HG03159 (cell line): Measurements from ENCODE around the gene TMOD1.

ENCODE experiments used
- ATAC-seq: cut with Tn5 transposase; IDR thresholded peaks from one replicate; pipeline ENCODE4 v1.9.1; 2021; ENCODE audit warnings: mild to moderate bottlenecking, moderate library complexity; ENCODE audit not compliant: unreplicated experiment

Gene TMOD1

GRCh38 chr9:97629156-97629555 is 127.7 kb downstream of the TMOD1 start:
- ATAC-seq, result no peak

- ATAC-seq, result no peak
Measured at GRCh38 chr9:97630591-97630990, 129.1 kb downstream of the TMOD1 start.

DNA sequence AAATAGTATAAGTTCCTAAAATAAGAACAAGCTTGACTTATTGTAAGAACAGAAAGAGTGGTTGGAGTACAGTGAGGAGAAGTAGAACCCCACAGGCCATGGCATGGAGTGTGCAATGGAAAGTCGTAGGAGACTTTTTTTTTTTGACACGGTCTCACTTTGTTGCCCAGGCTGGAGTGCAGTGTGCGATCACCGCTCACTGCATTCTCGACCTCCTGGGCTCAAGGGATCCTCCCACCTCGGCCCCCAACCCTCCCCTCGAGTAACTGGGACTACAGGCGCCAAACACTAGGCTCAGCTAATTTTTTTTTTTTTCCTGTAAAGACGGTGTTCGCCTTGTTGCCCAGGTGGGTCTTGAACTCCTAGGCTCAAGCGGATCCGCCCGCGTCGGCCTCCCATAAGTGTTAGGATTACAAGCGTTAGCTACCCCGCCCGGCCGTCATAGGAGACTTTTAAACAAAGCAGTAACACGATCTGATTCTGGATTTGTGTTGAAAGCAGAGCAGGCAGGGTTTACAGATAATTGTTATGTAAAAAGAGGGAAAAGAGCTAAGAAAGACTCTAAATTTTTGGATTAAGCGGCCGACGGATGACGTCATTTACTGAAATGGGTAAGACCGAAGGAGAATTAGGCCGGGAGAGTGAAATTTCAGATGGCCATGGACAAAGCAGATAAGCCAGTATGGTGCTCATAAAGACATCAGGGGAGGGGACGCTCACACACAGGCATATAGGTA is 130.9 kb downstream of the TMOD1 start:
- peak; percentile 6 for ATAC-seq

DNA sequence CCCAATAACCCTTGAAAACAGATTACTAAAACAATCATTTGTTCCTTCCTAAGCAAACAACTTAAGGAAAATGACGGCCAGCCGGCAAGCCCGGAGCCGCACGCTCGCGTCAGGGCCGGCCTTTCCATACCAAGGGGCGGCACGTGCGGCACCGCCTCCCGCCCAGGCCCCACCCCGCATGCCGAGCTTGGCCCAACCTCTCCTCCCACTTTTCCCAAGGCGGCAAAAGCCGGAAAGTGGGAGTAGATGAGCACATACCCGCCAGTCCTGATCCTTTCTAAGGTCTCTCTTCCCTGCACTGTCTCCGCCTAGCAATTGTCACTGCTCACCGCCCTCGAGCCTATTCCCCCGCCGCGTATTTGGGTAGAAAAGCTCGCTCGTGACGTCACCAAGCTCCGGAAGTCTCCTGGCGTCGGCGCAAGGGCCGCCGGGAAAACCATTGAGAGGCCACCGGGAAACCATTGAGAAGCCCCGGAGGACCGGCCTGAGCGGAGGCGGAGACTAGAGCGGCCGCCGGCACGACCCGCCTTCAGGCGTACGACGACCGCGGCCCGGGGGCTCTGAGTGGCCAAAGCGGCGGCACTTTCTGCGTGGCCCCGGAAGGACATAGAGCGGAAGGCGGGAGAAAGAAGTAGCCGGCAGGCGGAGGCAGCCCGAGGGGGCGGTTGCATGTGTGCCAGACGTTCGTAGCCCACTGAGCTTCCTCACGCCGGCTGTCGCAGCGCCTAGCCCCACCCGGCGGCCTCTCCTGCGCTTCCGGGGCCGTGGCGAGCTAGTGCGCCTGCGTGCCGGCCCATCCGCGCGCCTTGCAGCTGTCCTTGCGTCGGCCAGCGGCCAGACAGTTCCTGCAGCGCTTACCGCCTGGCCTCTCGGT is 131.8 kb downstream of the TMOD1 start, which contains the start of the genes NCBP1 and TSTD2:
NCBP1 (plus strand) TSS at position 837 of the 874 bp plus-strand sequence. CDS start 61 bp downstream, outside the sequence.
TSTD2 (minus strand) TSS at position 384 of the 874 bp plus-strand sequence. CDS start 5,806 bp downstream, outside the sequence.
- ATAC-seq, result peak; percentile 84

GRCh38 chr9:97633859-97634490 is 132.5 kb downstream of the TMOD1 start:
- no peak for ATAC-seq

DNA sequence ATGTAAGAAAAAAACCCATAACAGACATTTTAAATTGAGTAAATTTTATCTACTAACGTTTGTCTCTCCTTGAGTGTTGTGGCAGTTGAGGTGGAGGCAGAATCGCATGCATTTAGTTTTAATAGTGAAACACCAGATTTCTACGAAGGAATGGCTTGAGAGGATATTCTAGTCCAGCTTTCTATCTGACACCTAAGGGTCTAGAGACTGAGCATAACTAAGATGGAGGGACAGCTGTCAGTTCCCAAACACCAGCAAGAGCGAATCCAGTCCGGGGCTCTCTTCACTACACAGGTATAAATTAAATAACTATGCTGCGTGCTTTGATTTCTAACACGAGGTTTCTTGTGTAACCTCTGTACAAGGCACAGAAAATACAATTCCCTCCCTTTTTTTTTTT is 133.6 kb downstream of the TMOD1 start:
- no peak for ATAC-seq

GRCh38 chr9:97636903-97637302 is 135.4 kb downstream of the TMOD1 start:
- no peak for ATAC-seq

GRCh38 chr9:97638666-97639065 is 137.2 kb downstream of the TMOD1 start:
- ATAC-seq, result no peak

- ATAC-seq, result no peak
Measured at GRCh38 chr9:97640325-97640724, 138.9 kb downstream of the TMOD1 start.

GRCh38 chr9:97645720-97646119 is 144.3 kb downstream of the TMOD1 start:
- no peak for ATAC-seq

DNA sequence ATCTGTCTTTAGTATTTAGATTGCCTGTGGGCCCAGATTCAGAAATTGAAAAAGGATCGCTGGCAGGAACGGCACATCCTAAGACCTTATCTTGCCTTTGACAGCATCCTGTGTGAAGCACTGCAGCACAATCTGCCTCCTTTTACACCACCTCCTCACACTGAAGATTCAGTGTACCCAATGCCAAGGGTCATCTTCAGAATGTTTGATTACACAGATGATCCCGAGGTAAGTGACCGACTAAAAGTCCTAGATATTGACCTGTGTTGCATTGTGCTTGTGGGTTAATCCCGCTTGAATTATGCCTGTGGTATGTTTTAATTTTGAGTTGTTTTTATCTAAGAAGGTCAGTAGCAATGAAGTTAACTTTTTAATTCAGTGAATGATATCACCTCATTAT is 146.5 kb downstream of the TMOD1 start:
- no peak for ATAC-seq
